ENCODE results near the gene CARD10.
"Not testable (repeated sequence)": the region's sequence is repeated elsewhere in the genome, so short reads cannot be mapped to it uniquely, and the experiment has no call there.

CARD10 gene

GRCh38 chr22:37471727-37472417 lies 47.3 kb downstream of the CARD10 start:
- DNase-seq (ENCODE audit: extremely low read depth in 1 of 2, low read depth in 1 of 2), result no peak

GRCh38 chr22:37470087-37470445 lies 49.1 kb downstream of the CARD10 start:
- DNase-seq (ENCODE audit: extremely low read depth in 1 of 2, low read depth in 1 of 2), result no peak

- no peak for DNase-seq (ENCODE audit: extremely low read depth in 1 of 2, low read depth in 1 of 2)
Measured at GRCh38 chr22:37469416-37470086, 49.7 kb downstream of the CARD10 start.

DNA sequence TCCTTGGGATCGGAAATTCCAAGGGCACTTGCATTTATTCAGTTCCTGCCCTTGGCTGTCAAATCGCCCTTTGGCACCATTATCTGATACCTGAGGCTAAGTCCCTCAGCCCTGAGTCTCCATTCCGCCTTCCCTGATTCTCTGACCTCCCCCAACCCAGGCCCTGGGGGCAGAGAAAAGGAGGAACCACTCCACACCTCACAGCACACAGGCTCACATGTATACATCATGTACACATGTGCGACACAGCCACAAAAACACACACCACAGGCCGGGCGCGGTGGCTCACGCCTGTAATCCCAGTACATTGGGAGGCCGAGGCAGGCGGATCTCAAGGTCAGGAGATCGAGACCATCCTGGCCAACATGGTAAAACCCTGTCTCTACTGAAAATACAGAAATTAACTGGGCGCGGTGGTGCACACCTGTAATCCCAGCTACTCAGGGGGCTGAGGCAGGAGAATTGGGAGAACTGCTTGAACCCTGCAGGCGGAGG lies 51.0 kb downstream of the CARD10 start:
- DNase-seq (ENCODE audit: extremely low read depth in 1 of 2, low read depth in 1 of 2), result not testable (repeated sequence)

- DNase-seq (ENCODE audit: extremely low read depth in 1 of 2, low read depth in 1 of 2), result no peak
Measured at GRCh38 chr22:37467391-37467955, 51.7 kb downstream of the CARD10 start.

DNA sequence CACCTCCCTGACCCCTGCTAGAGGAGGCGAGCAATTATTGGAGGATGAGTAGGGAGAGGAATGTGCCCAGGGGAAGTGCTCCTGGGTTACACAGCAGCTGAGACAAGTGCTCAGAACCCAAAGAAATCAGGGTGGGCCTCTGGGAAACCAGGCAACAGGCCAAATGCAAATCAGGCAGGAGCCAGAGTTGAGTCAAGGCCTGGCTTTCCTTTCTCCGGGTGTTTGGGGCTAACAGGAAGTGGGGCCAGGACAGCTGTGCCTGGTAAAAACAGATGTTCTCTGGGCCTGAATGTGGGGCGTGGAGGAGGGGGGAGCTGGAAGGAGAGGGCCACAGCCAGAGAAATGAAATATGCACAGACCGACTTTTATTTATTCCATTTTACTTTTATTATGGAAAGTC lies 55.0 kb downstream of the CARD10 start:
- DNase-seq (ENCODE audit: extremely low read depth in 1 of 2, low read depth in 1 of 2), result no peak

GRCh38 chr22:37462983-37463382 lies 56.2 kb downstream of the CARD10 start:
- no peak for DNase-seq (ENCODE audit: extremely low read depth in 1 of 2, low read depth in 1 of 2)

DNA sequence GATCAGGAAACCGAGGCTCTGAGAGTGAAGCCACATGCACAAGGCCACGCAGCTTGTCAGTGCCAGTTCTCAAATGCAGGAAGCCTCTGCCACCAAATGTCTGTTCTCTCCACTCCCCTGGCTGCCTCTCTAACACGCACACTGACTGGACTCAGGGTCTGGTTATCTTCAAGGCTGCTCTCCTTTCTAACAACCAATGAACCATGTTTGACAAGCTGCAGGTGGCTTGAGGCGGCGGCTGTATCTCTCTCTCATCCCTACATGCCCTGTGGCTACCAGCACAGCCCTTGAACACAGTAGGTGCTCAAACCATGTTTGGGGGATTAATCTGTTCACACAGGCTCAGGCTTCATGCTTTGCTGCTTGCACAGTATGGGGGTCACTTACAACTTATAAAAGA lies 56.8 kb downstream of the CARD10 start:
- DNase-seq (ENCODE audit: extremely low read depth in 1 of 2, low read depth in 1 of 2), result no peak

DNA sequence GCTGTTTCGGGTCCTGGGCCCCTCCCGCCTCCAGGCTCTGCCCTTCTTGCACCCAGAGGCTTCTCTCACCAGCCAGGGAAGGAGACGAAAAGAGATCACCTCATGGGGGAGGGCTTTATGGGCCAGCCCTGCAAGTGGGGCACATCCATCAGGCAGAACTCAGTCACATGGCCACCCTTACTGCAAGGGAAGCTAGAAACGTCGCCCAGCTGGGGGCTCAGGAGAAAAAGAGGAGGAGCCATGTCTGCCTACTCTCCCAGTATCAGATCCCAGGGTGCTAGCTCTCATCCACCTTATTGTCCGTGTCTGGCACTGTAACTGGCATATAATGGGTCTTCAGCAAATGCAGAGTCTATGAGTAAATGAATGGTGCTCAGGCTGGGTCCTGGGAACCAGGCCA lies 57.3 kb downstream of the CARD10 start:
- DNase-seq (ENCODE audit: extremely low read depth in 1 of 2, low read depth in 1 of 2), result no peak

- DNase-seq (ENCODE audit: extremely low read depth in 1 of 2, low read depth in 1 of 2), result no peak
Measured at GRCh38 chr22:37460684-37461083, 58.5 kb downstream of the CARD10 start.

DNA sequence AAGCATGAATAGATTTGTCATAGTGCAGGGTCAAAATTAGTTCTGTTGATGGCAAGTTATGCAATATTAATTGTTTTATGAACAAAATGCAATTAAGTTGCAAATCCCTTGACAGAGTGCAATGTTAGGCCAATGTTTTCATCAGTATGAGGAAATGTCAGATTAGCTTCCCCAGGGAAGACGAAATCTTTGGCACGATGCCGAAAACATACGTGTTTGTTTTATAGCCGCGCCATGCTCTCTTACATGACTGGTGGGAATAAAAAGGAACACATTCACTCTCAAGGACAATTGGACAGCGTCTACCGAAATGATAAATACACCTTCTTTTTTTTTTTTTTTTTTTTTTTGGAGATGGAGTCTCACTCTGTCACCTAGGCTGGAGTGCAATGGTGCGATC lies 60.0 kb downstream of the CARD10 start:
- no peak for DNase-seq (ENCODE audit: extremely low read depth in 1 of 2, low read depth in 1 of 2)

DNA sequence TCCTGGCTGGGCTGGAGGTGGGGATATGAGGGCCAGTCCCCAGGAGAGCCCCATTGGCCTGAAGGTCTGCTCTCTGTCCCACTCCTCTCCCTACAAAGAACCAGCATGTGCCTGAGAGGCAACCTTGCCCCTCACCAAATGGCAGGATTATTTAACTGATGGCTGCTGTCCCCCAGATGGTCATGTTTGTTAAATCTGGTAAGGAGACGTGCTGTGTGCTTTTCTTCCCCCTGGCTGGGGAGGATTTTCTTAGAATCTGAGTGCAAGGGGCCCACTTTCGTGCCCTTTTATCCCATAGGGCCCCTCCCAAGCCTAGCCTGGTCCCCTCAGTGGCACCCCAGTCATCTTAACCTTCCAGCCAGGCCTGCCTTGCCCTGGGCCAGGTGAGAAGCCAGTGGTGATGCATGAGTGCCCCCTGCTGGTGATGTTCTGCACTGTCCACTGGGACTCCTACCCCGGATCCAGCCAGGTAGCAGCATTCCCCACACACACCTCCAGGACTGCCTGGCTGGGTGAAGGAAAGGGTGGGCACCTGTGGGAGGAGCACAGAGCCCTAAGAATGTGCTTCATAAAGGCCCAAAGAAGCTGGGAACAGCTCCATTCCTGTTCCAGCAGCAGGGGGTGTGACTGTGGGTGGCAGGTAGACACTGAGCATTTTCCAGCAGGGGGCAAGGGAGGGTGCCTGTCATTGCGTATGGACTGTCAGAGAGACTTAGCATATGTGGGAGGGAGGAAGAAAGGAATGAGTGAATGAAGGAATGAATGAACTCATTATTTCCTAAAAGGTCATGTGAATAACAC lies 61.9 kb downstream of the CARD10 start:
- DNase-seq (ENCODE audit: extremely low read depth in 1 of 2, low read depth in 1 of 2), result peak; percentile 64 to 66

GRCh38 chr22:37456346-37456745 lies 62.9 kb downstream of the CARD10 start:
- DNase-seq (ENCODE audit: extremely low read depth in 1 of 2, low read depth in 1 of 2), result no peak

GRCh38 chr22:37455896-37456295 lies 63.3 kb downstream of the CARD10 start:
- DNase-seq (ENCODE audit: extremely low read depth in 1 of 2, low read depth in 1 of 2), result no peak

- no peak for DNase-seq (ENCODE audit: extremely low read depth in 1 of 2, low read depth in 1 of 2)
Measured at GRCh38 chr22:37454857-37455686, 64.1 kb downstream of the CARD10 start.

- DNase-seq (ENCODE audit: extremely low read depth in 1 of 2, low read depth in 1 of 2), result no peak
Measured at GRCh38 chr22:37453696-37454095, 65.5 kb downstream of the CARD10 start.

DNA sequence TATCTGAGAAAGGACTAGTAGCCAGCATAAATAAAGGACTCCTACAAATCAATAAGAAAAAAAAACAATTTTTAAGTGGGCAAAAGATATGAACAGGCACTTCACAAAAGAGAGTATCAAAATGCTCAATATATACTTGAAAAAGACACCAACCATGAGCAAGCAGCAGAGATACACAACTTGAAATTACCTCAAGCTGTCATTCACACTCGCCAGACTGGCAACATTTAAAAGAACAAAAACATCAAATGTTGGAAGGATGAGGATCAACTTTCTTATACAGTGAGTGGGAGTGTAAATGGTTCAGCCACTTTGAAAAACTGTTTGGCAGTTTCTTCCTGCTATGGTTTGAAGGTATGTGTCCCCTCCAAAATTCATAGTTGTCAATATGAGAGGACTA lies 68.0 kb downstream of the CARD10 start:
- DNase-seq (ENCODE audit: extremely low read depth in 1 of 2, low read depth in 1 of 2), result no peak

DNA sequence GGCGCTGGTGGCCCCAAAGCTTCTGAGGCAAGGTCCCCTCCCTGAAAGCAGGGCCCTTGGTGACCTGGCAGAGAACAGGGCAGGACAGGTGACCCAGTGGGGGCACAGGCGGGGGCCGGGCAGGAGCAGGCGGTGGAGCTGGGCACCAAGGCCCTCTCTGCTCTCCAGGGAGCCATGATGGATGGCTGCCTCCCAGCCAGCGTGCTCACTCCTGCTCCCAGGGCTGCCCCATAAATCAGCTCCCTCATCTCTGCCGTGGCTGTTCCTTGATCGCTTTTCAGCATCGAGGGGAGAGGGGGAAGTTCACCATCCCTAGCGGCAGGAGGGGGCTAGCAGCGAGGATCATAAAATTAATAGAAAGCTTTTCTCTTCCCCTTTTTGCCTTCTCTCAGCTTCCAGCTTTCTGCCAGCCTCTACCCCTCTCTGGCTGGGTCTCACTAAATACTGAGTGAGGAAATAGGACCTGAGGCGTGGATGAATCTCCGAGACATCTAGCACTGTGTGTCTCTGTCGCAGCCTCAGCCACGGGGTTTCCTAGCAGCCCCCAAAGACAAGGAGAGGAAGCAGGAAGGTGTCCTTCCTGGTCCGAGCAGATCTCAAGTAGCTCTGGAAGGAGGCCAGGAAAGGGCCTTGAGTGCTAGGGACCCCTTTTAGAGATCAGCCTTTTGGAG lies 69.7 kb downstream of the CARD10 start:
- DNase-seq (ENCODE audit: extremely low read depth in 1 of 2, low read depth in 1 of 2), result no peak

DNA sequence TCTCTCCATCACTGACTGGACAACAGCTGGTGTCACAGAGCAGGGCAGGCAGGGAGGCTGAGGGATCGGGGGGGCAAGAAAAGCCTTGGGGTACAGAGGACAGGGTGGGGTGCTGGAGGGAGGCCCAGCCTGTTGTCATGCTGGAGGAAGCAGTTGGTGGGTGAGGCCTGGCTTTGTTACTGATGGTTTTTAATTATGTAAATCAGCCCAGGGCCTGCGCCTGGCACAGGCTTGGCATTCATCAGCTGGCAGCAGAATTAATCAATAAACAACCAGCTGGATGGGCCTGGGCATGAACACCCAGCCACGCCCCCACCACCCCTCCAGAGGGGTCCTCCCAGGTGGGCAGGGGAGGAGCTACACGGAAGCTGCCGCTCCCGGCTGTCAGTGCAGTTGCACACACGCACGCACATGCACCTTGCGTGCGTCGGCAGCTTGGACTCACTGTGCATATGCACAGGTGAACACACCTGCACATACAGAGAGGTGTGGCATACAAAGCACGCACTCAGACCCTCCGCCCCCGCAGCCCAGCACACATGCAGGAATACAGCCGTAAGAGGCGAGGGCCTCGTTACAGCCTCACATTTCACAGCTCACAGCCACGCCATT lies 70.6 kb downstream of the CARD10 start:
- DNase-seq (ENCODE audit: extremely low read depth in 1 of 2, low read depth in 1 of 2), result no peak

DNA sequence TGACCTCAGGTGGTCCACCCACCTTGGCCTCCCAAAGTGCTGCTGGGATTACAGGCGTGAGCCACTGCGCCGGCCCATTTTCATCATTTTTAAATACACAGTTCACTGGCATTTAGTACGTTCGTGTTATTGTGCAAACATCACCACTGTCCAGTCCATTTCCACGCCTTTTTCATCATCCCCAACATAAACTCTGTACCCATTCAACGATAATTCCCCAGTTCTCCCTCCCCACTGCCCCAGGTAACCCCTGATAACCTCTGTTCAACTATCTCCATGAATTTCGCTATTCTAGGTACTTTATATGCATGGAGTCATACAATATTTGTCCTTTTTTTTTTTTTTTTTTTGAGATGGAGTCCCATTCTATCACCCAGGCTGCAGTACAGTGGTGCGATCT lies 73.7 kb downstream of the CARD10 start:
- DNase-seq (ENCODE audit: extremely low read depth in 1 of 2, low read depth in 1 of 2), result no peak
